HG02840 (cell line): ENCODE measurements around the gene ADAMTS16.

Experiments used
- ATAC-seq: cut with Tn5 transposase; IDR thresholded peaks from one replicate; pipeline ENCODE4 v1.9.1; 2021; ENCODE audit warnings: mild to moderate bottlenecking, moderate library complexity, moderate number of reproducible peaks; ENCODE audit not compliant: unreplicated experiment, low FRiP score

Gene ADAMTS16

GRCh38 chr5:5182508-5183188 is 42.5 kb downstream of the ADAMTS16 start:
- ATAC-seq, result no peak

GRCh38 chr5:5183189-5183699 is 43.1 kb downstream of the ADAMTS16 start:
- no peak for ATAC-seq

GRCh38 chr5:5183933-5184332 is 43.8 kb downstream of the ADAMTS16 start:
- no peak for ATAC-seq

GRCh38 chr5:5188376-5189050 is 48.4 kb downstream of the ADAMTS16 start:
- ATAC-seq, result no peak

GRCh38 chr5:5189051-5189430 is 48.9 kb downstream of the ADAMTS16 start:
- ATAC-seq, result no peak

GRCh38 chr5:5191906-5192305 is 51.8 kb downstream of the ADAMTS16 start:
- ATAC-seq, result no peak

DNA sequence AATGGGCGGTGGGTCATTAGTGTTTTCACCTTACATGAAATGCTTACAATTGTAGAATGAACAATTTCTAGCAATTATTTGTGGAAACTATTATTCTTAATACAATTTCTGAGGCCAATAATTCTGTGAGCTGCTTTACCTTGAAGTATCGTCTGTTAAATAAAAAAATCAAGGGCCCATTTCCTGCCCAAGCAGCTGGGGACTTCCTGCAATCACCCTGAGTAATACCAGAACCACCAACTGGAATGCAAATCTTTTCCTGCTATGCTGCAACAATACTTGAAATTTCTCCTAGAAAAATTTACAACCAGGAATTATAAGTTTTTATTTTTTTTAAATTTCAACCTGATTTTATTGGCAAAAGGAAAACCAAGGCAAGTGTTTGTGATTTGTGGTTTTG is 52.6 kb downstream of the ADAMTS16 start:
- no peak for ATAC-seq

DNA sequence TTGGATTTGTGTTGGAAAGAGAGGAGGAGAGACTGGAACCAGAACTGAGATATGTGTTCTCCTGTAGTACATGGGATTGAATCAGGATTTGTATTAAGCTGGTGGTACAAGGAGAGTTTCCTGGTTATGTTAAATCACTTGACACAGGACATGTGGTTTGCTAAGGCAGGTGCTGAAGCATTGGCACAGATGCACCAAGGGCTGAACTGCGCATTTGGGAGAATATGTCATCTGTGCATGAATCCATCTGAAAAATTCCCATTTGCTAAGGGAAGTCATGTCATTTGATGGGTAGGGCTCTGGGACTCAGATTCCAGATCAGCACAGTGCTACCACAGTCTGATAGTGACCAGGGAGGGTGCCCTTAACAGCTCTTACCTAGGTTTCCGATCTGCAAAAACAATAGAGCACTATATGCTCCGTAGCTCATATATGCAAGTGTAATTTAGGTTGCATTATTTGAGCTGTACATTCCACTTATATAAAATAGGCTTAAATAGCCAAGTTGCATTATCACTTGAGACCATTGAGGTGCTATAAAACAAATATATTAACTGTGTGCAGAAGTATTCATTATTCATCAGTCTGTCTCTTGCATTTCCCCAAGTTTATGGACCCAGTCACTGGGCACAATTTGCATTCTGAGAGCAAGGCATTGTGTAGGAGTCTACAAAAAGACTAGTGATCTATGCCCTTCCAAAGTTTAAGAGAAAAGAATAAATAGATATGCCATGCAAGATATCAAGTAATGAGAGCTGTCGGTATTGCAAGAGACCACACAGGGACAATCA is 55.2 kb downstream of the ADAMTS16 start:
- ATAC-seq, result no peak

DNA sequence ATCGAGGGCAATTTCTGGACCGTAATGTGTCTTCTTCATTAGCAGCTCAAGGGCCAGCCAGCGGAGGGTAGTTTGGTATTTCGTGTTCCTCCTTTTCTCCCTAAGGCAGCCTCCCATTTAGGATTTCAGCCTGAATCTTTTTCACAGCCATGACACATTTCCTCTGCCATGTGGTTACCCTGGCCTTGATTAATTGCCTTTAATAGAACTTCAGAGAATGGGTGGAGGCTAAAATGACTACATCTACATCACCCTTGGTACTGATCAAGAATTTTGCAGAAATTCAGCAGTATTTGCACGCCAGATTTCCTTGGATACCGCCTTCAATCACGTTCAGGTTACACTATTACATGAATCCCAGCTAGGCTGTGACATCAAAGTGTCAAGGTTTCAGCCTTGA is 58.0 kb downstream of the ADAMTS16 start:
- ATAC-seq, result no peak

GRCh38 chr5:5198815-5199214 is 58.7 kb downstream of the ADAMTS16 start:
- ATAC-seq, result no peak

- ATAC-seq, result no peak
Observed at GRCh38 chr5:5199495-5199894, 59.4 kb downstream of the ADAMTS16 start.

- ATAC-seq, result no peak
Observed at GRCh38 chr5:5200133-5200532, 60.0 kb downstream of the ADAMTS16 start.

- no peak for ATAC-seq
Observed at GRCh38 chr5:5202321-5202720, 62.2 kb downstream of the ADAMTS16 start.

GRCh38 chr5:5203451-5203850 is 63.3 kb downstream of the ADAMTS16 start:
- no peak for ATAC-seq

DNA sequence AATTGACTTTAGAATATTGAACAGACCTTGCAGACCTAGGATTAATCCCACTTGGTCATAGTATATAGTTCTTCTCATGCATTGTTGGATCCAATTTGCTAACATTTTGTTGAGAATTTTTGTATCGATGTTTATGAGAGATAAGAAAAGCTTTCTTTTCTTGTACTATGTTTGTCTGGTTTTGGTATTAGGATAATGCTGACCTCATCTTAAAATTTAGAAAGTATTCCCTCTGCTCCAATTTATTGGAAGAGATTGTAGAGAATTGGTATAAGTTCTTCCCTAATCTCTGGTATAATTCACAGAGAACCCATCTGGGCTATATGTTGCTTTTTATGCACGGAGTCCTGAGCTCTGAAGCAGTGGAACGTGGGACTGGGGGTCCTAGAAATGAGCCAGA is 67.7 kb downstream of the ADAMTS16 start:
- ATAC-seq, result no peak

- no peak for ATAC-seq
Observed at GRCh38 chr5:5209089-5209488, 69.0 kb downstream of the ADAMTS16 start.

DNA sequence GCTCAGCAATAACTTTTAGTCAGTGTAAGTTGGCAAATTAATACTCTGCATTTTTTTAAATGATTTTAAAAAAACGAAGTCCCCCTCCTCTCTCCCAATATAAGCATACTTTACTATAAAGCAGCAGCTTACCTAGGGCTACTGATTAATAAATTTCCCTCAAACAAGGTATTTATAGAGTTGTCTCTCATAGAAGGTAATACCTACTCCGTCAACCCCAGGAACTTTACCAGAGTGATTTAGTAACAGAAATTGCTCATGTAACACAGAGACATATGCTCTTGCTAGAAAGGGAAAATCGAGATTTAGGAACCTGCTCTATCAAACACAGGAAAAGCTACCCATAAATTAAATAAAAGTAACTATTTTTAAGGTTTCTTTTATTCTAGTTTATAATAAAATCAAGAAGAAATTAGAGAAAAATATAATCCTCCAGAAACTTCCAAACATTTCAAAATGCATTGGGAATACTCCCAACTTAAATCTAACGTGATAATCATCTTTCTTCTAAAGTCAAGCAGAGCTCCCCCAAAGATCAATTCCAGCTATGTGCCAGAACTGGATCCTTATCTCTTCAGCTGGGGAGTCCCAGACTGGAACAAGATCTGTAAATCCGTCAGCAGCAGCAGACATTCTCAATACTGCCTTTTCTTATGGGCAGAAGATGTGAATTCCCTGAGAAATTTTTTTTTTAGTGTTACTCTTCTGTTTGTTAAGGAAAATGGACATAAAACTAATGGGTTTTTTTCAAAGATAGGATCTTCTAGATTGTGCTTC is 69.6 kb downstream of the ADAMTS16 start:
- ATAC-seq, result no peak

DNA sequence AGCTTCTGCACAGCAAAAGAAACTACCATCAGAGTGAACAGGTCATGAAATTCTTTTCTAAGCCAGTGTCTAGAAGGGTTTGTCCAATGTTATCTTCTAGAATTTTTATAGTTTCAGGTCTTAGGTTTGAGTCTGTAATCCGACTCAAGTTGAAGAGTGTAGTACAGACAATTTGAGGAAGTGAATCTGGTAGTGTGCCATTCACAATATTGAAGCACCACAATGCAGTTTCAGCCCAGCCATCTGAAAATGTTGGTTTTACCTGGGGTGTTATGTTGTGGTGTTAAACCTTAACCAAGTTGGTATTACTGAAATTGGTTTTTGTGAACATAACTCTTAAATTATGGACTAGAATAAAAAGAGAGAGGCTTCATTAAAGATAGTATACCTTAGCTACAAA is 77.2 kb downstream of the ADAMTS16 start:
- ATAC-seq, result no peak

DNA sequence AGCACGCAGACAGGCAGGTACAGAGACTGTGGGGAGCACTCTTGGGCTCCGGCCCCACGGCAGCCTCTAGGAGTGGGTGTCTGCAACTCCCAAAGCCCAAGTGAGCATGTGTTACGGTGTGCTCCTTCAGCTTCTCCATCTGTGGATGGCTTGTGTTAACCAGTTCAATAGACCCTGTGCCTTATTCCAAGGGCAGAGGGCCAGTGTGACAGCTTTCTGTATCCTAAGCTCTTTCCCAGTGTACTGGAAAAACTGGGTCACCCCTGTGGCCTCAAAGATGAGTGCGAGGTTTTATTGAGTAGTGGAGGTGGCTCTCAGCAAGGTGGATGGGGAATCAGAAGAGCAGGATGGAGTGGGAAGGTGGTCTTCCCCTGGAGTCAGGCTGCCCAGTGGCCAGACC is 78.3 kb downstream of the ADAMTS16 start:
- ATAC-seq, result no peak

DNA sequence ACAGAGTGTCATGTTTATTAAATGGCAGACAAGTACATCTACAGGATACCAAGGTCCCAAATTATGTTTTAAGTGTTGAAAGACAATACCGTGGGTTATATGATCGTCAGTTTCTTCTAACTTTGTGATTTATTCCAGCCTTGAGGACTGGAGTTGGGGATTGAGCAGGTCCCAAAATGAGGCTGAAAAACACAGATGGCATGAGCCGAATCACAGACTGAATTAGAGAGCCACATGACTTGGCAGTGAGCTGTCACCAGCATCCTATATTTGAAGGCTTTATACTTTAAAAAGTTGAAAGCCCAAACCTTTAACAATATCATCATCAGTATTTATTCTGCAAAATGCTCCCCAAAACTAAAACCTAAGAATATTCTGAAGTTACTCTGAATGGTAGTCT is 79.4 kb downstream of the ADAMTS16 start:
- no peak for ATAC-seq
